ENCODE results near the gene SLC2A11. TPM values are rescaled to one million over a fixed set of nuclear protein-coding genes. Genes with fewer than 3 reads are reported as not detected.

The SLC2A11 gene
- total RNA-seq, 1 experiment from 2014 or later: 17.2 TPM

DNA sequence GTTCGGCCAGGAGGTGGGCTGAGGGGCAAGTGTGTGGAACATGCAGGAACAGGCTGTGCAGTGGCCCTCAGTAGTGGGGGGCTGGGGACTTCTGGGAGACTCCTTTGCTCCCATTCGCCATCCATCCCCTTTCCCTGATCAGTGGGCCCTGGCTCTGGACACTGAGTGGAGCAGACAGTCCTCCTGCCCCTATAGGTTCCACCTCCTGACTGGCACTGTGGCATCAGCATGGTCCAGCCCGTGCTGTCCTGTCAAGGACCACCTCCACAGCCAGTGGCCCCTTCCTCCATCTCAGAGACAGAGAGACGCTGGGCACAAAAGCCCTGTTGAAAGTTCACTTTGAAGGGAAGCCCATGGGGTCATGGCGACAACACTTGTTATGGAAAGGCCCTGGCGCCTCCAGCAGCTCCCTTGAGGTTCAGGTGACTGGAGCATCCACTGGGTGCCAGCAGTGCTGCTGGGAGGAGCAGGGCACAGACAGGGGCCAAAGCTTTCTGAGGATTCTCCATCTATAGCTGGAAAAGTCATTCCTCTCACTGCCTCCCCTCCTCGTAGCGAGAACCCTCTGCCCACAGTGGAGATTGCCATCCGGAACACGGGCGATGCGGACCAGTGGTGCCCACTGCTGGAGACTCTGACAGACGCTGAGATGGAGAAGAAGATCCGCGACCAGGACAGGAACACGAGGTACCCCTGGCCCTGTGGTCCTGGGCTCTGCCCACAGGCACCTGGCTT is 24.5 kb upstream of the SLC2A11 start:
- H3K4me3 ChIP-seq (replicated peaks in 1 of 2; ENCODE audit: low read depth in 1 of 2, low read length in 2 of 2): no peak overlapping the region
- BruUV-seq (replicated peaks): no TSS peak

More for the DNA sequence above, 24.5 kb upstream of the SLC2A11 start:
- Histone ChIP-seq H4K20me1 (ENCODE audit: insufficient read depth) (no peaks in the 10 kb centered on the region), H3K79me2 (ENCODE audit: insufficient read depth, low read length) (no peaks in the 10 kb centered on the region; the same call in 1 of the 2 replicates), H3K4me2 (ENCODE audit: low read length) (no peak overlapping the region), H3K27me3 (ENCODE audit: insufficient read depth, low read length) (no peaks in the 10 kb centered on the region), H2AFZ (ENCODE audit: low read depth, low read length, poor library complexity, severe bottlenecking) (no peak overlapping the region), H3K9me2 (ENCODE audit: insufficient read depth) (no peaks in the 10 kb centered on the region), H3K9ac (ENCODE audit: low read length) (no peak overlapping the region), H3K27ac (ENCODE audit: low read depth, low read length) (no peak overlapping the region), H3K36me3 (ENCODE audit: control insufficient read depth in 1 of 2, insufficient read depth in 2 of 2, low read length in 2 of 2) (peaks cover 5 to 7% of the 10 kb centered on the region in 2 experiments; a peak in 3 of 4 replicates), H3K9me3 (ENCODE audit: control insufficient read depth in 1 of 2, insufficient read depth in 1 of 2, low read depth in 1 of 2, low read length in 2 of 2) (no peaks in the 10 kb centered on the region), H3K4me1 (ENCODE audit: control insufficient read depth in 1 of 2, insufficient read depth in 2 of 2, low read length in 2 of 2) (no peaks in the 10 kb centered on the region)
- no peak for ATAC-seq
- no peak for DNase-seq (ENCODE audit: low read depth, low spot score)
- RAD21 ChIA-PET (ENCODE audit: low non-redundant PET in 1 of 2, low total read pairs in 2 of 2, uncharacterized antibody in 2 of 2, unreplicated experiment in 2 of 2): no interaction called here
- POLR2A ChIA-PET: no interaction called here
- intact Hi-C loops (cut with micrococcal nuclease): no loop called here
- CTCF ChIA-PET: no interaction called here
- no peak for TF ChIP-seq JUND (IDR thresholded peaks at IDR 0.05)
- no peak for TF ChIP-seq EZH2phosphoT487 (IDR thresholded peaks at IDR 0.05; ENCODE audit: borderline replicate concordance)
- no peak for TF ChIP-seq EZH2 (IDR thresholded peaks at IDR 0.05)
- no peak for TF ChIP-seq EGR1 (IDR thresholded peaks at IDR 0.05; ENCODE audit: low read depth)
- TF ChIP-seq SRF (IDR thresholded peaks at IDR 0.05; ENCODE audit: low read depth): no peak
- TF ChIP-seq, protein P1, sequence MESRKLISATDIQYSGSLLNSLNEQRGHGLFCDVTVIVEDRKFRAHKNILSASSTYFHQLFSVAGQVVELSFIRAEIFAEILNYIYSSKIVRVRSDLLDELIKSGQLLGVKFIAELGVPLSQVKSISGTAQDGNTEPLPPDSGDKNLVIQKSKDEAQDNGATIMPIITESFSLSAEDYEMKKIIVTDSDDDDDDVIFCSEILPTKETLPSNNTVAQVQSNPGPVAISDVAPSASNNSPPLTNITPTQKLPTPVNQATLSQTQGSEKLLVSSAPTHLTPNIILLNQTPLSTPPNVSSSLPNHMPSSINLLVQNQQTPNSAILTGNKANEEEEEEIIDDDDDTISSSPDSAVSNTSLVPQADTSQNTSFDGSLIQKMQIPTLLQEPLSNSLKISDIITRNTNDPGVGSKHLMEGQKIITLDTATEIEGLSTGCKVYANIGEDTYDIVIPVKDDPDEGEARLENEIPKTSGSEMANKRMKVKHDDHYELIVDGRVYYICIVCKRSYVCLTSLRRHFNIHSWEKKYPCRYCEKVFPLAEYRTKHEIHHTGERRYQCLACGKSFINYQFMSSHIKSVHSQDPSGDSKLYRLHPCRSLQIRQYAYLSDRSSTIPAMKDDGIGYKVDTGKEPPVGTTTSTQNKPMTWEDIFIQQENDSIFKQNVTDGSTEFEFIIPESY (IDR thresholded peaks at IDR 0.05; ENCODE audit: extremely low read depth, insufficient replicate concordance, low read length): no peak
- TF ChIP-seq ELF1 (IDR thresholded peaks at IDR 0.05; ENCODE audit: borderline replicate concordance, low read depth): no peak
- no peak for TF ChIP-seq FOSL1 (IDR thresholded peaks at IDR 0.05; ENCODE audit: low read depth)
- no peak for TF ChIP-seq YY1 (IDR thresholded peaks at IDR 0.05; ENCODE audit: extremely low read depth, insufficient replicate concordance, low read depth, low read length)
- TF ChIP-seq SIN3A (IDR thresholded peaks at IDR 0.05; ENCODE audit: low read depth): no peak
- TF ChIP-seq POLR2A (IDR thresholded peaks at IDR 0.05; ENCODE audit: borderline replicate concordance, extremely low read depth, insufficient read depth, insufficient read length): no peak
- TF ChIP-seq MAX (IDR thresholded peaks at IDR 0.05): no peak
- no peak for TF ChIP-seq ZNF274 (IDR thresholded peaks at IDR 0.05; ENCODE audit: low read depth, low read length)
